Stimulated activated CD8-positive, alpha-beta memory T cell treated with anti-CD3 and anti-CD28 coated beads, Interleukin-15, amount 100 ng/mL, for 1 hour (primary cell): ENCODE results near the gene IRF9.

ENCODE experiments used
- DNase-seq: peaks from one replicate; pipeline ENCODE4 v3.0.0-alpha.2; 2020; ENCODE audit warnings: low read depth

The IRF9 gene

GRCh38 chr14:24147761-24148428, 13.2 kb upstream of the IRF9 start:
- DNase-seq: no peak

DNA sequence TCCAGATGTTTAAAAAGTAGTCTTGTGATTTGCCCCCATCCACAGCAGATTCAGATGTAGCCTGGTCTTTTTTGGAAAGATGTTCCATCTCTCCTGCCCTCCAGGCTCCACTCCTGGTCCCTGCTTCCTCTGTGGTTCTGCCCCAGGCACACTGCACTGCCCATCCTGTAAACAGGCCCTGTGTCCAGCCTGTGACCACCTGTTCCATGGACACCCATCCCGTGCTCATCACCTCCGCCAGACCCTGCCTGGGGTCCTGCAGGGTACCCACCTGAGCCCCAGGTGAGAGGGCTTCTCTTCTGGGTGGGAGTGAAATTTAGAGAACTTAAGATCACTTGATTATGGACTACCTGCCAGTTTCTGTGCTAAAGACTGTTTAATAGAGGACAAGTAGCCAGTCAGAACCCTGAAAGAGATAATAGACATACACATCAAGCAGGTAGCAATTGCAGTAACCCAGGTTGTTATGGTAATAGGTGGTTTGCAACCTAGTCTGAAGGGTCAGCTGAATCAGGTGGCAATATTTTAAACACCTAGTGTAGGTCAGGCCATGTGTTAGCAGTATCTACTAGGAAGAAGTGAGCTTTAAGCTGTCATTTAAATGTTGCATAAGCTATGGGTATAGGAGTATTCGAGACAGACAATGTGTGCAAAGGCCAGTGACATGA, 11.6 kb upstream of the IRF9 start:
- no peak for DNase-seq

- no peak for DNase-seq
Observed at GRCh38 chr14:24150061-24150460, 11.0 kb upstream of the IRF9 start.

DNA sequence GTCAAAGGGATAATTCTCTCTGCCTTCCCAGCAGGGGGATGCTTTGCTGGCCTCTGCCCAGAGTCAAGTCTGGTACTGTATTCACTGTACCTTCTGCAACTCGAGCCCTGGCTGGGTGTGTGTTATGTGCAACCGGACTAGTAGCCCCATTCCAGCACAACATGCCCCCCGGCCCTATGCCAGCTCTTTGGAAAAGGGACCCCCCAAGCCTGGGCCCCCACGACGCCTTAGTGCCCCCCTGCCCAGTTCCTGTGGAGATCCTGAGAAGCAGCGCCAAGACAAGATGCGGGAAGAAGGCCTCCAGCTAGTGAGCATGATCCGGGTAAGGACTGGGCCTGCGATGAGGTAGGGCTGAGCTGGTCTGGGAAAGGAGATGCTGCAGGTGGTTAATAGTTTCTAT, 10.5 kb upstream of the IRF9 start:
- DNase-seq: no peak

DNA sequence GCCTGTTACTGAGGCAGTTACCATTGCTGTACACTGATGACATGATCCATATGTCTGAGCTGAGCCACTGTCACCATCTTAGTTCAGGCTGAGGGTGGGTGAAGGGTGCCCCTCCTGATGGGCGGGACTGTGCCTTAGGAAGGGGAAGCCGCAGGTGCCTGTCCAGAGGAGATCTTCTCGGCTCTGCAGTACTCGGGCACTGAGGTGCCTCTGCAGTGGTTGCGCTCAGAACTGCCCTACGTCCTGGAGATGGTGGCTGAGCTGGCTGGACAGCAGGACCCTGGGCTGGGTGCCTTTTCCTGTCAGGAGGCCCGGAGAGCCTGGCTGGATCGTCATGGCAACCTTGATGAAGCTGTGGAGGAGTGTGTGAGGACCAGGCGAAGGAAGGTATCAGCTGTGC, 10.1 kb upstream of the IRF9 start:
- no peak for DNase-seq

- DNase-seq: no peak
Observed at GRCh38 chr14:24151404-24152080, 9.5 kb upstream of the IRF9 start.

DNA sequence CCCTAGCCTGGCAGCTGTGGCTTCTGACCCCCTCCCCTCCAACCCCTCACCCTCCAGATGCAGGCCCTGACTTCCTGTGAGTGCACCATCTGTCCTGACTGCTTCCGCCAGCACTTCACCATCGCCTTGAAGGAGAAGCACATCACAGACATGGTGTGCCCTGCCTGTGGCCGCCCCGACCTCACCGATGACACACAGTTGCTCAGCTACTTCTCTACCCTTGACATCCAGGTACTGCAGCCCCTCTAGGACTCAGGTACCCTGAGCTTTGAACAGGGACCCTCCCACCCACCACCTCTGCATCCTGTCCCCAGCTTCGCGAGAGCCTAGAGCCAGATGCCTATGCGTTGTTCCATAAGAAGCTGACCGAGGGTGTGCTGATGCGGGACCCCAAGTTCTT, 6.0 kb upstream of the IRF9 start:
- DNase-seq: no peak

GRCh38 chr14:24156840-24157239, 4.2 kb upstream of the IRF9 start:
- no peak for DNase-seq

GRCh38 chr14:24157331-24157730, 3.7 kb upstream of the IRF9 start:
- DNase-seq: no peak

DNA sequence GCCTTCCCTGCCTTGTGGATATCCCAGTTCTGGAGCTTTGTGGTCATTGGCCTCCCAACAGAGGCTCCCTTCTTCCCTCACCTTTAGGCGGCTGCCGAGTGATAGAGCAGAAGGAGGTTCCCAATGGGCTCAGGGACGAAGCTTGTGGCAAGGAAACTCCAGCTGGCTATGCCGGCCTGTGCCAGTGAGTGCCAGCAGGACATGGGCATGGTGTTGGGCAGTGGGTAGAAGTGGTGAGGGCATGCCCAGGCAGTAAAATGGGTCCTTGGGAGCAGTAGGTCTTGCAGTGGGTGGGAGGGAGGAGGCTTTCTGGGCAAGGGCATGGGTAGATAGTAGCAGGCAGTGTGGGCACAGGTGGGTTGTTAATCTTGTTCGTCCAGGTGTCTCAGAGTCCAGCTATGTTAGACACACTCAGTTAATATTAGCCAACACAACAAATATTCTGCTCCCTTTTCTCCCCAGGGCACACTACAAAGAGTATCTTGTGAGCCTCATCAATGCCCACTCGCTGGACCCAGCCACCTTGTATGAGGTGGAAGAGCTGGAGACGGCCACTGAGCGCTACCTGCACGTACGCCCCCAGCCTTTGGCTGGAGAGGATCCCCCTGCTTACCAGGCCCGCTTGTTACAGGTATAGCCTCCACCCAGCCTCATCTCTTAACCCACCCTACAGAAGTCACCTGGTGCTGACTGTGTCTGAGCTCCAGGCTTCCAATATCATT, 1.1 kb upstream of the IRF9 start:
- DNase-seq: no peak

- DNase-seq: no peak
Observed at GRCh38 chr14:24160499-24160849, 591 bp upstream of the IRF9 start.

GRCh38 chr14:24162093-24162492, 1.0 kb downstream of the IRF9 start:
- DNase-seq: no peak

DNA sequence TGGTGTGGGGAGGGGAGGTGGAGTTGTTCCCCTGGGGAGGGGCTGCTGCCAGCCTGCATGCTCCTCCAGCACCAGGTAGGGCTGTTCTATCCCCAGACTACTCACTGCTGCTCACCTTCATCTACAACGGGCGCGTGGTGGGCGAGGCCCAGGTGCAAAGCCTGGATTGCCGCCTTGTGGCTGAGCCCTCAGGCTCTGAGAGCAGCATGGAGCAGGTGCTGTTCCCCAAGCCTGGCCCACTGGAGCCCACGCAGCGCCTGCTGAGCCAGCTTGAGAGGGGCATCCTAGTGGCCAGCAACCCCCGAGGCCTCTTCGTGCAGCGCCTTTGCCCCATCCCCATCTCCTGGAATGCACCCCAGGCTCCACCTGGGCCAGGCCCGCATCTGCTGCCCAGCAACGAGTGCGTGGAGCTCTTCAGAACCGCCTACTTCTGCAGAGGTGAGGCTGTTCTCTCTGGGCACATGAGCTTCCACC, 3.5 kb downstream of the IRF9 start:
- no peak for DNase-seq

GRCh38 chr14:24165785-24166184, 4.7 kb downstream of the IRF9 start:
- no peak for DNase-seq

- no peak for DNase-seq
Observed at GRCh38 chr14:24167469-24168114, 6.5 kb downstream of the IRF9 start.

DNA sequence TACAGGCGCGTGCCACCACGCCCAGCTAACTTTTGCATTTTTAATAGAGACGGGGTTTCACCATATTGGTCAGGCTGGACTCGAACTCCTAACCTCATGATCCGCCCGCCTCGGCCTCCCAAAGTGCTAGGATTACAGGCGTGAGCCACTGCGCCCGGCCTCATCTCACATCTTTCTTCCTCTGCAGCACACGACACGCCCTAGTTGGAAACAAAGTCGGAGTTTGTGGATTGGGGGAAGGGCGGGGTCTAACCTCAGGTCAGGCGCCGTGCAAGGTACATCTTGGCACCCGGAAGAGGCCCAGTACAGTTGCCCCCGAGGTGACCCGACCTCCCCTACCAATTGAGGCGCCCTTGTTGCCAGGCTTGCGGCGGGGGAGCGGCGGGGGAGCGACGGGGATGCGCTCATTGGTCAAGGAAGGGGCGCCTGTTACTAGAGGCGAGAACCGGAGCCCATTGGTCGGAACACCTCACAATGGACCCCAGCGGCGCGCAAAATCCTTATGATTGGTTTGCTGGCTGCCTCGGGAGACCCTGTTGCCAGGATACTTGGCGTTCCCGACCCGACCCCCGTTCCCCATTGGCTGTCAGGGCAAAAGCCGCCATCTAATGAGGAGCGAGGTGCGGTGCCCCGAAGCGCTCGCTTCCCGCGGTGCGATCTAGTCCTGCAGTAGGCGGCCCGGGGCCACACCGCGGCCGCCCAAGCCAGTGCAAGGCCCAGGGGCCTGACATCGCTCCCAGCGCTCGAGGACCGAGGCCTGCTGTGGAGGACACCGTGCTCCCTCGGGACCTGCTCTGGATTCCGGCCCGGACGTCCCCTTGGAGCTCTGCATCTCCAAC, 10.6 kb downstream of the IRF9 start, which contains the start of gene REC8:
Gene REC8 (plus strand): TSS at position 659 of the 839 bp plus-strand sequence. CDS start 473 bp downstream, outside the sequence.
- DNase-seq: peak; percentile 53

GRCh38 chr14:24172261-24172860, 11.3 kb downstream of the IRF9 start:
- DNase-seq: no peak

DNA sequence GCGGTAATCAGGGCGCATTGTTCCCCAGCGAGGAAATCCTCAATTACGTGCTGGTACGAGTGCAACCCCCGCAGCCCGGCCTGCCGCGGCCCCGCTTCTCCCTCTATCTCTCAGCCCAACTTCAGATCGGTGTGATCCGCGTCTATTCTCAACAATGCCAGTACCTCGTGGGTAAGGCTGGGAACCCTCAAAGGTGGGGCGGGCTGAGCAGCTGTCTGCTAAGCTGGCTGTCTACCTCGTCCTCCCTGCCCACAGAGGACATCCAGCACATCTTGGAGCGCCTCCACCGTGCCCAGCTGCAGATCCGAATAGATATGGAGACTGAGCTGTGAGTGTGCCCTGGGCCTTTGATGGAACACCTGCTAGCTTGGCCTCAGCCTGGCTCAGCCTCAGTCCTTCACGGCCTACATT, 11.8 kb downstream of the IRF9 start:
- no peak for DNase-seq

- no peak for DNase-seq
Observed at GRCh38 chr14:24176599-24176998, 15.5 kb downstream of the IRF9 start.

DNA sequence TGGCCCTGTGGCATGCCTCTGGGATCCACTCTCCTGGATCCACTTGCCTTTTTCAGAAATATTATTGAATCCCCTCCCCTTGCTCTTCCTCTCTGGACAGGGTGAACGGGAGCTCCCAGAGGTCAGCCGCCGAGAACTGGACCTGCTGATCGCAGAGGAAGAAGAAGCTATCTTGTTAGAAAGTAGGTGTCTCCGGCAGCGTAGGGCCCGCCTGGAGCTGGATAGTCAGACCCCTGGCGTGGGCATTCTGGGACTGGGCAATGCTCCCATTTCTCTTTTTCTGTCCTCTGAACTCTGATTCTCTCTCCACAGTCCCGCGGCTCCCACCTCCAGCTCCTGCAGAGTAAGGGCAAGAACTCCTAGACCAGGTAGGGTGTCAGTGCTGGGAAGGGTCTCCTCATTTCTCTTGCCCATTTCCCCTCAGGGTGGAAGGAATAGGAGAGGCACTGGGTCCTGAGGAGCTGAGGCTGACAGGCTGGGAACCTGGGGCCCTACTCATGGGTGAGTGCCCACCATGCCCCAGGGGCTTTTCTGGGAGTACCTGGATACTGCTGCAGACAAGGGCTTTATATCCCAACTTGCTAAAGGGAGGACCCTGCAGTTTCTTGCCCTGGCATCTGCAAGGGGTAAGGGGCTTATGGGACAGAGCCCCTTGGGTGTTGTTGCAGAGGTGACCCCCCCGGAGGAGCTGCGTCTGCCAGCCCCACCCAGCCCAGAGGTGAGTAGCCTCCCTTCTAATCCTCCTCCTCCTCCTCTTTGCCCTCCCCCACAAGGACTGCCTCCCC, 16.2 kb downstream of the IRF9 start:
- DNase-seq: no peak
